ENCODE data around the gene PPP2R2D. TPM values are rescaled to one million over a fixed set of nuclear protein-coding genes. Genes with fewer than 3 reads are reported as not detected.

PPP2R2D gene
- total RNA-seq, 1 donor from 2014 or later, result 37.4 TPM

DNA sequence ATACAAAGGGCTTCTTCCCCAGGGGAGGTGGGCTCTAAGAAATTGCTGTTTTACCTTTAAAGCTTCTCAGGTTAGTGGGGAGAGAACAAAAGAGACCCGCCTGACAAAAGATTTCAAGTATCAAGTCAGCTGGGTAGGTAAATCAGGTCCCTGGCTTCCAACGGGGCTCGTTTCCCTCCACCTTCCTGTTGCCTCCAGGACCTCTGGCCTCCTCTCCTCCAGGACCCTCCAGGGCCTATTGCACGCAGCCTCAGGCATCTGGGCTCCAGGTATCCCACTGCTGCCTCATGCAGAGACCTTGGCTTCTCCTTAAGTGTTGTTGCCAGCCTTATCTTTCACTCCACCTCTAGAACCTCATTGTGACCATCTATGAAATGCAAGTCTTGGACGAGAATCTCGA, 78.0 kb downstream of the PPP2R2D start:
- no peak for DNase-seq (ENCODE audit: low read depth)
- Histone ChIP-seq H3K27me3 (ENCODE audit: control insufficient read depth, insufficient read depth, low read length) (no peaks in the 10 kb centered on the region), H3K4me3 (ENCODE audit: low read depth, low read length) (no peak overlapping the region), H3K36me3 (ENCODE audit: control insufficient read depth, insufficient read depth, low read length) (peaks cover 2% of the 10 kb centered on the region)
- TF ChIP-seq, protein P1, sequence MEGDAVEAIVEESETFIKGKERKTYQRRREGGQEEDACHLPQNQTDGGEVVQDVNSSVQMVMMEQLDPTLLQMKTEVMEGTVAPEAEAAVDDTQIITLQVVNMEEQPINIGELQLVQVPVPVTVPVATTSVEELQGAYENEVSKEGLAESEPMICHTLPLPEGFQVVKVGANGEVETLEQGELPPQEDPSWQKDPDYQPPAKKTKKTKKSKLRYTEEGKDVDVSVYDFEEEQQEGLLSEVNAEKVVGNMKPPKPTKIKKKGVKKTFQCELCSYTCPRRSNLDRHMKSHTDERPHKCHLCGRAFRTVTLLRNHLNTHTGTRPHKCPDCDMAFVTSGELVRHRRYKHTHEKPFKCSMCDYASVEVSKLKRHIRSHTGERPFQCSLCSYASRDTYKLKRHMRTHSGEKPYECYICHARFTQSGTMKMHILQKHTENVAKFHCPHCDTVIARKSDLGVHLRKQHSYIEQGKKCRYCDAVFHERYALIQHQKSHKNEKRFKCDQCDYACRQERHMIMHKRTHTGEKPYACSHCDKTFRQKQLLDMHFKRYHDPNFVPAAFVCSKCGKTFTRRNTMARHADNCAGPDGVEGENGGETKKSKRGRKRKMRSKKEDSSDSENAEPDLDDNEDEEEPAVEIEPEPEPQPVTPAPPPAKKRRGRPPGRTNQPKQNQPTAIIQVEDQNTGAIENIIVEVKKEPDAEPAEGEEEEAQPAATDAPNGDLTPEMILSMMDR (IDR thresholded peaks at IDR 0.05; ENCODE audit: insufficient read depth, low read length, poor library complexity, severe bottlenecking), result no peak

DNA sequence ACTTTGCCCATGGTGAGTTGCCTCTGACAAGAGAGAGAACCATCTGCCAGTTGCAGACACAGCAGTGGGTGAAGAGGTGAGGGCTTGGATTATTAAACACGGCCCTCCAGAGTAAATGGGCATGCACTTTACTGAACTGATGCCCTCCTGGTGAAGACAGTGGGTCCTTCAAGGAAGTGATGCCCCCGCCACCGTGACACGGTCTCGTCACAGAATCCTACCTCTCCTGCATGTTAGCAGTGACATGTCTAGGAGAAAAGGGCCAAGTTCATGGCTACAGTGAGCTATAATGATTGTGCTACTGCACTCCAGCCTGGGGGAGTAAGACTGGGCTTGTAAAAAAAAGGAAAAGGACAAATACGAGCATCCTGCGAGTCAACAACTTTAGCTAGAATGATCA, 78.5 kb downstream of the PPP2R2D start:
- no peak for DNase-seq (ENCODE audit: low read depth)
- TF ChIP-seq, protein P1 (IDR thresholded peaks at IDR 0.05; ENCODE audit: insufficient read depth, low read length, poor library complexity, severe bottlenecking), result no peak
- no peak overlapping the region for H3K4me3 ChIP-seq (ENCODE audit: low read depth, low read length)
- H3K36me3 ChIP-seq (ENCODE audit: control insufficient read depth, insufficient read depth, low read length), result peaks cover 2% of the 10 kb centered on the region
- H3K27me3 ChIP-seq (ENCODE audit: control insufficient read depth, insufficient read depth, low read length), result no peaks in the 10 kb centered on the region

- TF ChIP-seq, protein P1 (IDR thresholded peaks at IDR 0.05; ENCODE audit: insufficient read depth, low read length, poor library complexity, severe bottlenecking), result no peak
- DNase-seq (ENCODE audit: low read depth), result no peak
- no peaks in the 10 kb centered on the region for H3K27me3 ChIP-seq (ENCODE audit: control insufficient read depth, insufficient read depth, low read length)
- peak overlapping the region; percentile 30 for H3K4me3 ChIP-seq (ENCODE audit: low read depth, low read length)
- H3K36me3 ChIP-seq (ENCODE audit: control insufficient read depth, insufficient read depth, low read length), result peaks cover 2% of the 10 kb centered on the region
These were observed 79.0 kb downstream of the PPP2R2D start for GRCh38 chr10:131979821-131980270.

DNA sequence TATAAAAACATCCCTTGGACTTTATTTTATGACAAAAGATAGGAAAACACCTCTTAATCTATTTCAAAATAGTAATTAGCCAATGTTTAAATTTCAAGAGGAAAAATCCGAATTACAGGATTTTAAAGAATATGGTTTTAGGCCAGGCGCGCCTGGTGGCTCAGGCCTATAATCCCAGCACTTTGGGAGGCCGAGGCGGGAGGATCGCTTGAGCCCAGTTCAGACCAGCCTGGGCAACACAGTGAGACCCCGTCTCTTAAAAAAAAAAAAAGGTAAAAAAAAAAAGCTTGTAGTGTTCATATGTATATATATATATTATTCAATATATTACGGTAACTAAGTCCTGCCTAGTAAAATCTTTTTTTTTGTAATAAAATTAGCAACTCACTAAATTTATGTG, 79.5 kb downstream of the PPP2R2D start:
- H3K36me3 ChIP-seq (ENCODE audit: control insufficient read depth, insufficient read depth, low read length), result peaks cover 2% of the 10 kb centered on the region
- no peak for DNase-seq (ENCODE audit: low read depth)
- H3K27me3 ChIP-seq (ENCODE audit: control insufficient read depth, insufficient read depth, low read length), result no peaks in the 10 kb centered on the region
- TF ChIP-seq, protein P1 (IDR thresholded peaks at IDR 0.05; ENCODE audit: insufficient read depth, low read length, poor library complexity, severe bottlenecking), result no peak
- H3K4me3 ChIP-seq (ENCODE audit: low read depth, low read length), result peak overlapping the region; percentile 30

GRCh38 chr10:131980761-131981428, 80.1 kb downstream of the PPP2R2D start:
- Histone ChIP-seq H3K36me3 (ENCODE audit: control insufficient read depth, insufficient read depth, low read length) (peaks cover 2% of the 10 kb centered on the region), H3K27me3 (ENCODE audit: control insufficient read depth, insufficient read depth, low read length) (no peaks in the 10 kb centered on the region), H3K4me3 (ENCODE audit: low read depth, low read length) (peak overlapping the region; percentile 83)
- TF ChIP-seq, protein P1 (IDR thresholded peaks at IDR 0.05; ENCODE audit: insufficient read depth, low read length, poor library complexity, severe bottlenecking), result no peak
- no peak for DNase-seq (ENCODE audit: low read depth)
